ENCODE data around the gene ZDHHC9.
"Not testable (repeated sequence)": the region's sequence is repeated elsewhere in the genome, so short reads cannot be mapped to it uniquely, and the experiment has no call there.

The ZDHHC9 gene

DNA sequence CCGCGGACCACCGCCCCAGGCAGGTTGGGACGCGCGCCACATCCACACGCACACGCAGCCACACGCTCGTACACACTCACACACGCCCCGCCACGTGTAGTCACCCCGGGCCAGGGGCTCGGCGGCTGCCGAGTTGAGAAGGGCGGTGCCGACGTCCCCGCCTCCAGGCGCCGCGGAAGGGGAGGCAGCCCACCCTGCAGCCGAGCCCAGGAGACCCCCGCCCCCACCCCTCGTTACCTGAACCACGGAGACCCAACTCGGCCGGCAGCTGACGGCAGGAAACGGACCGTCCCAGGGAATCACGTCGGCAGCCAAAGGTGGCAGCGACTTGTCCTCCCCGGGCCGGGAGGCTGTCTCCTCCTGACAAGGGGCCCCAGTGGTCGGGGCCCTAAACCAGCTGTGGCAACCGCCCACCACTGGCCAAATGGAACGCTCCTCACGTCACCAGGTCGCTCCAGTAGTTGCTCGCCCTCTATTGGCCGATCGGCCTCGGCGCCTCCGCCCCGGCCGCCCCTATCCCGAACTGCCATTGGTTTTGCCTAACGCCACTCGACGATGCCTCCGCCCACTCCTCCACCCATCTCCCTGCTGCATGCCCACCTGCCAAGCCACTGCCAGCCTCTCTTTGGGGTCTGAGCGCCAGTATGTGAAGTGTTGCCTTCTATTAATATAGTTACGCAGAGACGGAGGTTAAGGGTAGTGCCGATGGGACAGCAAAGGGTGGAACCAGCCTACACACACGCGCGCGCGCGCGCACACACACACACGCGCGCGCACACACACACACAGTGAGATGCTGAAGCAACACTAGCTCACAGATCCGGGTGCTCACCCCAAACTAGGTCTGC lies at the start of gene ZDHHC9:
TSS of gene ZDHHC9 (minus strand) at position 428 of the 848 bp plus-strand sequence. CDS start 1,941 bp downstream, outside the sequence.
- DNase-seq = peak; percentile 17 to 88 (median 75)

DNA sequence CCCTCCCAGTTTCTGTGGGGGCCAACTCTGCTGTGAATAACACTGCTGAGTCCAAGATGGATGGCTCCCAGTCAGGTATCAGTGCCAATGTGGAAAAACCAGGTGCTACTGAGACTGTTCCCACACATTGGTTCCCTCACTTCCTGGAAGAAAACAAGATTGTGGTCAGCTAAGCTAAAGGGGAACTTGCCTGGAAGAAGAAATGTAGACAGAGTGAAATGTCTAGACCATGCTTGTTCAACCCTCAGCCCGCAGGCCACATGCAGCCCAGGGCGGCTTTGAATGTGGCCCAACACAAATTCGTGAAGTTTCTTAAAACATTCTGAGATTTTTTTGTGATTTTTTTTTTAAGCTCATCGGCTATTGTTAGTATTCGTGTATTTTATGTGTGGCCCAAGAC lies 33.7 kb upstream of the ZDHHC9 start:
- DNase-seq = no peak

GRCh38 chrX:129876771-129877305 lies 33.2 kb upstream of the ZDHHC9 start:
- no peak for DNase-seq

DNA sequence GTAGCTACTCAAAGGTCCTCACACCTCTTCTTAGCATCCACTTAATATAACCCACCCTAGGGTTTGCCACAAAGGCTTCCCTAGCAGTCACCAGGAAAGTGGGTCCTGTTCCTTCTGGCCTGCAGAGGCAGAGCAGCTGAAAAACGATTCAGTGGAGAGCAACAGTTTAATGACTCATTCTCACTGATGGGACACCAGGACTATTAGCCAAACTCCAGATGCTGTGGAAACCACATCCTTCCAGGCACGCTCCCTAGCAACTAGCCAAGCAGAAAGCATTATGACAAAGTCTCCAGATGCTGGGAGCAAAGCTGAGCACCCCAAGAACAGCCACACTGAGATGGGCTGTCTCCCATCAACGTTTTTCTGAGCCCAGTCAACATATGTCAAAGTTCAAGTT lies 32.0 kb upstream of the ZDHHC9 start:
- DNase-seq = no peak

GRCh38 chrX:129872524-129872923 lies 28.8 kb upstream of the ZDHHC9 start:
- no peak for DNase-seq

- DNase-seq = not testable (repeated sequence)
These were observed 22.6 kb upstream of the ZDHHC9 start for GRCh38 chrX:129866321-129866720.

DNA sequence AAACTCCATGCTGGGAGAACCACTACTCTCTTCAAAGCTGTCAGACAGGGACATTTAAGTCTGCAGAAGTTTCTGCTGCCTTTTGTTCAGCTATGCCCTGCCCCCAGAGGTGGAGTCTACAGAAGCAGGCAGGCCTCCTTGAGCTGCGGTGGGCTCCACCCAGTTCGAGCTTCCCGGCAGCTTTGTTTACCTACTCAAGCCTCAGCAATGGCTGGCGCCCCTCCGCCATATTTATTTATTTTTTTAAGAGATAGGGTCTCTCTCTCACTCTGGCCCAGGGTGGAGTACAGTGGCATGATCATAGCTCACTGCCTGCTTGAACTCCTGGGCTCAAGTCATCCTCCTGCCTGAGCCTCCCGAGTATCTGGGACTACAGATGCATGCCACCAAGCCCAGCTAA lies 15.4 kb upstream of the ZDHHC9 start:
- DNase-seq = not testable (repeated sequence)

GRCh38 chrX:129851825-129852224 lies 8.1 kb upstream of the ZDHHC9 start:
- DNase-seq = not testable (repeated sequence)

GRCh38 chrX:129846716-129847115 lies 3.0 kb upstream of the ZDHHC9 start:
- DNase-seq = no peak

GRCh38 chrX:129845616-129846190 lies 2.0 kb upstream of the ZDHHC9 start:
- DNase-seq = no peak

DNA sequence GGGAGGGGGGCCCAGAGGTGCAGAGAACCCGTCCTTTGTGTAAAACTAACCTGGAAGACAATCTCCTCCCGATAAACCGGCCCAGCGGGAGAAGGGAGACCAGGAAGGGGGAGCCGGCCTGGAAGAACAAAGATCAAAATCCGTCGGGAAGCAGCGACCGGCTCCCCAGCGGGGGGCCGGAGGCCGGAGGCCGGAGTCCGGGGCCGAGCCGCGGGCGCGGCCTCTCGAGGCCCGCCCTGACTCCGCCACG lies 552 bp downstream of the ZDHHC9 start:
- DNase-seq = no peak

DNA sequence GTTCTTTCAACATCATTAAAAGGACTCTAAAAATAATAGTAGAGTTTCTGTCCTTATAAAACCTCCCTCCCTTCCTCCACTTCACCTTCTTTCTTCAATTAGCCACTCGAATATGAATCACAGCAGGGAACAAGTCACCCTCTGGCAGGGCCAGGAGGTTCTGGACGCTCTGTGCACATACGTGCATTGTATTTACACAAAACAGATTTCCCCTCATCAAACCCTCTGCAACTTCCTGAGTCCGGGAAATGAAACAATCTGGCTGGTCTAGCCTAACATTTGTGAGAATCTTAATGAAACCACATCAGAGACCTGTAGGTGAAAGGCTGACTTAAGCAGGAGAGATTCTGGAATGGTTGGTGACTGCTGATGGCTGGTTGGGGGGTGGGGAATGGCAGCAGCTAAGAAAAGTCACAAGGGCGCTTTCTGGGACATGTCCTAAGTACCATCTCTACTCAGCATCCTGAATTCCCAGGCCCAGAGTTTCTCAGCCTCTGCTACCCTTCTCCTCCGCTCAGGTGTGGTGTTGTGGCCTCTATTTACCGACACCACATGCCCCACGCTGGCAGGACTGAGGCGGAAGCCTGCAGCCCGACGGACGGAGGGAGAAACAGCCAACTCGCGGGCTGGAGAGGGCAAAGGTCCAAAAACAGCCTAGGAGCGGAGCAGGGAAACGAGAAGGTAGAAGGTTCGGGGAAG lies 1.0 kb downstream of the ZDHHC9 start:
- peak in 4 of 14 donors; percentile 8 to 56 (median 40) for DNase-seq

GRCh38 chrX:129840344-129840743 lies 3.3 kb downstream of the ZDHHC9 start:
- no peak for DNase-seq

GRCh38 chrX:129836827-129837226 lies 6.9 kb downstream of the ZDHHC9 start:
- no peak for DNase-seq

GRCh38 chrX:129833153-129833990 lies 10.3 kb downstream of the ZDHHC9 start:
- DNase-seq = peak in 4 of 14 donors; percentile 2 to 24 (median 13)

GRCh38 chrX:129831091-129831885 lies 12.4 kb downstream of the ZDHHC9 start:
- peak in 9 of 14 donors; percentile 4 to 62 (median 44) for DNase-seq

DNA sequence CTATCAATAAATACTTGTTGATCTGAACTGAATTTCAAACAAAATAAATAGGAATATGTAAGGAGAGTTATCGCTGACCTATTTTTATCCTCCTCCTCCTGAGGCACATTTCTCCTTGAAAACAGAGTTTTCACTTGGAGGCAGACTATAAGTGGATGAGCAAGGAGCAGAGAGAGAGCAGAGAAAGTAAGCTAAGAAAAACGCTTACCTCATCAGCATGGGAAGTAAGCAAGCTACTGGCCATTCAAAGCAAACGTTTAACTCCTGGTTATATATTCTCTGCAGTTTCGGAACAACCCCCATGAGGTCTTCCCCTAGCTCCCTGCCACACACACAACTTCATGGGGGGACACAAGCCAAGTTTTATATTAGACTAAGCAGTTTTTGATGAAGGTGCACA lies 13.2 kb downstream of the ZDHHC9 start:
- peak in 1 of 14 donors; percentile 32 for DNase-seq

DNA sequence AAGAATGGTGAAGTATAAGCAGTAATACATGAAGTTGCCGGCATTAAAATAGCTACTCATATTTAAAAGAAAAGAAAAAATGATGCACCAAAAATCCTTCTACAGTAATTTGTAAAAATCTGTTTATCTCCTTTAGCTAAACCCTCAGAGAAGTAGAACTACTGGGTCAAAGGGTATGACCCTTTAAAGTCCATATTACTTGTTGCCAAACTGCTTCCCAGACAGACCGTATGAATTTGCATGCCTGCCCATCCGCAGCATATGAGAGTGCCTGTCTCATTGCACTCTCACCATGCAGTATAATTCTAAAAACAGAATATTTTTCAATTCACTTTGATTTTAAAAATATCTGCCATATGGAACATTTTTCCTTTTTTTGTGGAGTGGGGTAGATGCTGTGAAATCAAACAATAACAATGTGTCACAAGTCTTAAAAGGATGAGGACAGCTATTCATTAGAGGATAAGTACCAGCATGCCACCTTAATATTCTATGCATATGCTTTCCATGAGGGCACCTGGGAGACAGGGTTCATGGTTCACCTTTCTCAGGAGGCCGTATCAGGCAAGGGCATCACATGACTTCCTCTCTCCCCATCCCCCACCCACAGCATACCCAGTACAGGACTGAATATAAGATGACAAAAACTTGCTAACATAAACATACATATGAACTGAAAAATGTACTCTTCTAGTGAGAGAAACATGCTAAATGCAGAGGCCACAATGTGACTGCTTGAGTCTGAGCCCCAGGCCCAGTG lies 17.8 kb downstream of the ZDHHC9 start:
- DNase-seq = no peak

GRCh38 chrX:129824620-129825019 lies 19.1 kb downstream of the ZDHHC9 start:
- DNase-seq = no peak

DNA sequence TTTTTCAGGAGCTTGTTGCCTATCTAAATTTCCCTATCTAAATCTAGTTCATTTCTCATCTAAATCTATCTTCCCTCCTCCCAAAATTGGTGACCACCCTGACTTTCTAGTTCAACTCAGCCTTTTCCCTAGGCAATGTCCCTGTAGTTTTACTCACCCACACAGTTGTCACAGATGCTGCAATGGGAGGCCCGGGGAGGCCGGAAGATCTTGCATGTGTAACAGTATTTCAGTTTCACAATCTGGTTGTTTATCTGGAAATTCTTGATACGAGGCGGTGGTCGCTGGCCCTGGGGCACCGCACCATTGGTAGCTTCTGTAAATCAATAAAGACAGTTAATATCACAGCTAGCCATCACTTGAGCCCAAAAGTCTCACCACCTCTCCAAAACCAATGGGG lies 20.2 kb downstream of the ZDHHC9 start:
- no peak for DNase-seq

GRCh38 chrX:129823115-129823514 lies 20.6 kb downstream of the ZDHHC9 start:
- no peak for DNase-seq
